ENCODE data around the gene KLHL13.

KLHL13 gene

DNA sequence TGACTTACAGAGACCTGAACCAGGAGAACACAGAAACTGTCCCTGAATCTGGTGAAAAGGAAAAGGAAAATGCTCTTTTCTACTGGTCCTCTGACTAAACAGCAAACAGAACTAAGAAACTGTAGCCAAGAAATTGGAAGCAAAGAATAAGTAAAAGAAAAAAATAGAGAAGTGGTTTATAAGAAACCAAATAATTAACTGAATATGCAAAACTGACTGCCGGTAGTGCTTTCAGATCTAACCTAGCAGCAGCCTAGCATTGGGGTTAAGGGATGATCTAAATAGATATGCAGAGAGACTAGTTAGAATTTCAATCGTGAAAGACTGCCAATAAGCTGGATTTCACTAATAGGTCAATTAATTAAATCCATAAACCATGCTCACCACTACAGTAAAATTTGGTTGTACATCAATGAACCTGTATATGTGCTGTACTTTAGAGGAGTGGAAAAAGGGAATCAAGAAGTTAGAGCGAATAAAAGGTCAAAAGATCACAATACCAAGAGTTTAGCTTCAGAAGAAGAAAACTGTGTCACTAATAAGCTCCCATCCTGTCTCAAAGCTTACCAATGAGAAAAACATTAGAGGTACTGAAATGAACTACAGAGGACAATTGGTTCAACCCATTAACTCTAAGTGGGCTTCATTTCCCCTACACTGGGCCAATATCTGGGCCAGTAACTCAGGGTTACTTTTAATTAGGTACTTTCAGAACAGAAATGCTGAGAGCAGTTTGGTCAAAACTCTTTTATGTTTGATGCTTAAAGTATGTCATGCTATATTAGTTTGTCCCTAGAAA lies 53.6 kb downstream of the KLHL13 start:
- TF ChIP-seq, protein P1, sequence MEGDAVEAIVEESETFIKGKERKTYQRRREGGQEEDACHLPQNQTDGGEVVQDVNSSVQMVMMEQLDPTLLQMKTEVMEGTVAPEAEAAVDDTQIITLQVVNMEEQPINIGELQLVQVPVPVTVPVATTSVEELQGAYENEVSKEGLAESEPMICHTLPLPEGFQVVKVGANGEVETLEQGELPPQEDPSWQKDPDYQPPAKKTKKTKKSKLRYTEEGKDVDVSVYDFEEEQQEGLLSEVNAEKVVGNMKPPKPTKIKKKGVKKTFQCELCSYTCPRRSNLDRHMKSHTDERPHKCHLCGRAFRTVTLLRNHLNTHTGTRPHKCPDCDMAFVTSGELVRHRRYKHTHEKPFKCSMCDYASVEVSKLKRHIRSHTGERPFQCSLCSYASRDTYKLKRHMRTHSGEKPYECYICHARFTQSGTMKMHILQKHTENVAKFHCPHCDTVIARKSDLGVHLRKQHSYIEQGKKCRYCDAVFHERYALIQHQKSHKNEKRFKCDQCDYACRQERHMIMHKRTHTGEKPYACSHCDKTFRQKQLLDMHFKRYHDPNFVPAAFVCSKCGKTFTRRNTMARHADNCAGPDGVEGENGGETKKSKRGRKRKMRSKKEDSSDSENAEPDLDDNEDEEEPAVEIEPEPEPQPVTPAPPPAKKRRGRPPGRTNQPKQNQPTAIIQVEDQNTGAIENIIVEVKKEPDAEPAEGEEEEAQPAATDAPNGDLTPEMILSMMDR (IDR thresholded peaks at IDR 0.05), result no peak
- Mint-ChIP-seq H3K36me3 (ENCODE audit: low read depth) (no peaks in the 10 kb centered on the region), H3K4me1 (no peaks in the 10 kb centered on the region), H3K9me3 (peaks cover 3% of the 10 kb centered on the region), H3K27ac (no peak overlapping the region), H3K27me3 (ENCODE audit: low read depth, poor library complexity) (no peaks in the 10 kb centered on the region), H3K4me3 (no peak overlapping the region)
- no peak for DNase-seq

- peaks cover 3% of the 10 kb centered on the region for H3K9me3 Mint-ChIP-seq
These were observed 54.4 kb downstream of the KLHL13 start for GRCh38 chrX:118062048-118062789.

DNA sequence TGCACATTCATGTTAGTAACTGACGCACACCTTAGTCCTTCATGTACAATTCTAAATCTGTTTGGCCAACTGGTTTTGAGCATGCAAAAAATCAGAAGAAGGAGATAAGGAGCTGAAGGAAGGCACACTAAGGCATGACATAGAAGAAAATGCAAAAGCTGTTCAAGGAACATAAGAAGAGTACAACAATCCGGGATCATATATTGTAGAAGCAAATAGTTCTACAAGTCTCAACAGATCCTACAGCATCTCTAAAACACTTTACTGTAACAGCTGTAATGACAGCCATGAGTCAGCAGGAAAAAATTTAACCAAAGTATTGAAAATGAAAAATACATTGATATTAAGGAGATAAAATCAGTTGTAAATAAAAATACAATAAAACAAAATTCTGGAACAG lies 57.7 kb downstream of the KLHL13 start:
- no peak for DNase-seq
- no peaks in the 10 kb centered on the region for H3K4me1 Mint-ChIP-seq

More at GRCh38 chrX:118062048-118062789, 54.4 kb downstream of the KLHL13 start:
- Mint-ChIP-seq H3K27me3 (ENCODE audit: low read depth, poor library complexity) (no peaks in the 10 kb centered on the region), H3K4me3 (no peak overlapping the region), H3K27ac (no peak overlapping the region), H3K4me1 (no peaks in the 10 kb centered on the region), H3K36me3 (ENCODE audit: low read depth) (no peaks in the 10 kb centered on the region)
- TF ChIP-seq, protein P1 (IDR thresholded peaks at IDR 0.05), result no peak
- no peak for DNase-seq

DNA sequence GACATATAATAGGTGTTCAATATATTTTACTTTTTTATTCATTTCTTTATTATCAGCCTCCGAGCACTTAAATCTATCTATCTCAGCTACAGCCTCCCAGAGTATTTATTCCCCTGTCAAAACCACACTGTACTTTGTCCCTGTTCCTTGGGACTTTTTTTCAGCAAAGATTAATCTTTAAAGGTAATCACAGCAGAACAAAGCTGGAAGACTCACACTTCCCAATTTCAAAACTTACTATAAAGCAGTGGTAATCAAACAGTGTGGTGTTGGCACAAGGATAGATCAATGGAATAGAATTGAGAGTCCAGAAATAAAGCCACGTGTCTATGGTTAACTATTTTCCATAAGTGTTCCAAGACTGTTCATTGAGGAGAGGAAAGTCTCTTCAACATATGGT lies 59.7 kb downstream of the KLHL13 start:
- Mint-ChIP-seq H3K36me3 (ENCODE audit: low read depth) (peaks cover 2% of the 10 kb centered on the region), H3K9me3 (peaks cover 8% of the 10 kb centered on the region), H3K27ac (no peak overlapping the region), H3K27me3 (ENCODE audit: low read depth, poor library complexity) (no peaks in the 10 kb centered on the region), H3K4me1 (no peaks in the 10 kb centered on the region), H3K4me3 (no peak overlapping the region)
- TF ChIP-seq, protein P1 (IDR thresholded peaks at IDR 0.05), result no peak
- DNase-seq, result no peak

More for the DNA sequence above, 57.7 kb downstream of the KLHL13 start:
- H3K27me3 Mint-ChIP-seq (ENCODE audit: low read depth, poor library complexity), result no peaks in the 10 kb centered on the region
- H3K27ac Mint-ChIP-seq, result peak overlapping the region; percentile 44
- no peaks in the 10 kb centered on the region for H3K36me3 Mint-ChIP-seq (ENCODE audit: low read depth)
- no peak overlapping the region for H3K4me3 Mint-ChIP-seq
- peaks cover 3% of the 10 kb centered on the region for H3K9me3 Mint-ChIP-seq
- TF ChIP-seq, protein P1 (IDR thresholded peaks at IDR 0.05), result no peak

DNA sequence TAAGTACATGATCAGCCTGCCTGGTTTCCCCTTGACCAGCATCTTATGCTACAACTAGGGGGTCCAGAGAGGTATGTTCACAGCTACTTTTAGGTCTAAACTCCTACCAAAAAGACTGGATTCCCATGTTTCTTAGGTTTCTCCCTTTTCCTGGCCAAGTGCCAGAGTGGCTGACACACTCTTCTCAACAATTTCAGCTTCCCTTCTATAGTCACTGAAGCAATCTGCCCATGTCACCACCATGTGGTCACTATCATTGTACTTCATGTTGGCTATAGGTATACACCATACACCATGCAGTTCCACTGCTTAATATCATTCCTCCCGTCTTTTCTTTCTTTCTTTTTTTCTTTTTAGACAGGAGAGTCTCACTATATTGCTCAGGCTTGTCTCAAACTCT lies 66.9 kb downstream of the KLHL13 start:
- no peaks in the 10 kb centered on the region for H3K4me1 Mint-ChIP-seq
- H3K27me3 Mint-ChIP-seq (ENCODE audit: low read depth, poor library complexity), result no peaks in the 10 kb centered on the region
- no peak overlapping the region for H3K4me3 Mint-ChIP-seq
- H3K36me3 Mint-ChIP-seq (ENCODE audit: low read depth), result peaks cover 6% of the 10 kb centered on the region
- no peak for DNase-seq
- TF ChIP-seq, protein P1 (IDR thresholded peaks at IDR 0.05), result no peak
- H3K9me3 Mint-ChIP-seq, result peaks cover 34% of the 10 kb centered on the region
- no peak overlapping the region for H3K27ac Mint-ChIP-seq

All from nephron progenitor cell (in vitro differentiated cells).